Liver (tissue), 3 donors: ENCODE data around the gene NR1D2.

Experiments used
- GABPA ChIP-seq, 2 donors: IDR thresholded peaks in 1 of 2; conservative IDR thresholded peaks in 1 of 2; 2 replicates each; pipeline ENCODE4 v1.6.1; 2016; ENCODE audit warnings: antibody characterized with exemption in 2 of 2, mild to moderate bottlenecking in 1 of 2, moderate library complexity in 1 of 2
- JUND ChIP-seq, 2 donors: IDR thresholded peaks; 2 replicates each; pipeline ENCODE4 v1.6.1; 2016; ENCODE audit warnings: antibody characterized with exemption in 2 of 2
- RAD21 ChIP-seq, 2 donors: IDR thresholded peaks; 2 replicates each; pipeline ENCODE4 v1.6.1; 2016; ENCODE audit warnings: antibody characterized with exemption in 2 of 2, mild to moderate bottlenecking in 2 of 2
- TAF1 ChIP-seq: conservative IDR thresholded peaks from 2 replicates; pipeline ENCODE4 v1.6.1; 2016; ENCODE audit warnings: antibody characterized with exemption, mild to moderate bottlenecking
- TF ChIP-seq, protein P1 (sequence below): IDR thresholded peaks from 2 replicates; pipeline ENCODE4 v1.6.1; 2016; ENCODE audit warnings: antibody characterized with exemption
- TF ChIP-seq, protein P2 (sequence below): IDR thresholded peaks from 2 replicates; pipeline ENCODE4 v1.6.1; 2016; ENCODE audit warnings: antibody characterized with exemption
- TF ChIP-seq, protein P3 (sequence below): fragments of 150-350 bp; IDR thresholded peaks from 2 replicates; pipeline ENCODE4 v1.5.1; 2017; ENCODE audit warnings: improper control_type of control experiment, low read depth, low read length; ENCODE audit not compliant: missing input control
- TF ChIP-seq, protein P4 (sequence below): IDR thresholded peaks from 2 replicates; pipeline ENCODE4 v1.6.1; 2016; ENCODE audit warnings: antibody characterized with exemption
- TF ChIP-seq, protein P5 (sequence below): IDR thresholded peaks from 2 replicates; pipeline ENCODE4 v1.6.1; 2016; ENCODE audit warnings: antibody characterized with exemption, mild to moderate bottlenecking
- donor health status: healthy.
- donor health status: healthy.

DNA sequence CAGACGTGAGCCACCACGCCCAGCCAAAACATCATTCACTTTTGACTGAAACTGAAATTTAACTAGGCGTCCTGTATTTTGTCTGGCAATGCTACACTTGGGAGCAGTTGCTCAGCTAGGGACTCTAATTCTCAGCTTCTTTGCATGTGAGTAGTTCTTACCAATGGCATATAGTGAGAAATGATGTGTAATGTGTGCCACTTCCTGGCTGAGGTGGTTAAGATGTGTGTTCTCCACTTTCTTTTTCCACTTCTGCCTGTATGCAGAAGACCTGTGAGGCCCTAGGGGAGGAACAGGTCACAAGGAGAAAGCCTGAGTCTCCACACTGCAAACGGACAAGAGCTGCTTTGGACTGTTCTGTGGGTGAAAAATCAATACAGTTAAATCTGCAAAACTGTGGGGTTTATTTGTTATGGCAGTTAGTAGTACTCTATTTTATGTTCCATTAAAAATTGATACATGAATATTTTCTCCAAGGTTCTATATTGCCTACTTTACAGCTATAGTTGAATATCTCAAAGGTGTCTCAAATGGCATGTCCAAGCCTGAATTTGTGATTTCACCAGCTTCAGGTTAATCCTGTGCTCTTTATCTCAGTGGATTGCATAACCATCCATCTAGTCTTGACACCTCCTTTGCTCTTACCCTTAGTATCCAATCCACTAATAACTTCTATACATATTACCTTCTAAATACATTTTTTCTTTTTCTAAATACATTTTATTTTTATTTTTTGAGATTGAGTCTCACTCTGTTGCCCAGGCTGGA lies 59.3 kb downstream of the NR1D2 start:
- TF ChIP-seq, protein P1, sequence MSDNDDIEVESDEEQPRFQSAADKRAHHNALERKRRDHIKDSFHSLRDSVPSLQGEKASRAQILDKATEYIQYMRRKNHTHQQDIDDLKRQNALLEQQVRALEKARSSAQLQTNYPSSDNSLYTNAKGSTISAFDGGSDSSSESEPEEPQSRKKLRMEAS: no peak
- TF ChIP-seq, protein P2, sequence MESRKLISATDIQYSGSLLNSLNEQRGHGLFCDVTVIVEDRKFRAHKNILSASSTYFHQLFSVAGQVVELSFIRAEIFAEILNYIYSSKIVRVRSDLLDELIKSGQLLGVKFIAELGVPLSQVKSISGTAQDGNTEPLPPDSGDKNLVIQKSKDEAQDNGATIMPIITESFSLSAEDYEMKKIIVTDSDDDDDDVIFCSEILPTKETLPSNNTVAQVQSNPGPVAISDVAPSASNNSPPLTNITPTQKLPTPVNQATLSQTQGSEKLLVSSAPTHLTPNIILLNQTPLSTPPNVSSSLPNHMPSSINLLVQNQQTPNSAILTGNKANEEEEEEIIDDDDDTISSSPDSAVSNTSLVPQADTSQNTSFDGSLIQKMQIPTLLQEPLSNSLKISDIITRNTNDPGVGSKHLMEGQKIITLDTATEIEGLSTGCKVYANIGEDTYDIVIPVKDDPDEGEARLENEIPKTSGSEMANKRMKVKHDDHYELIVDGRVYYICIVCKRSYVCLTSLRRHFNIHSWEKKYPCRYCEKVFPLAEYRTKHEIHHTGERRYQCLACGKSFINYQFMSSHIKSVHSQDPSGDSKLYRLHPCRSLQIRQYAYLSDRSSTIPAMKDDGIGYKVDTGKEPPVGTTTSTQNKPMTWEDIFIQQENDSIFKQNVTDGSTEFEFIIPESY: no peak
- TF ChIP-seq, protein P3, sequence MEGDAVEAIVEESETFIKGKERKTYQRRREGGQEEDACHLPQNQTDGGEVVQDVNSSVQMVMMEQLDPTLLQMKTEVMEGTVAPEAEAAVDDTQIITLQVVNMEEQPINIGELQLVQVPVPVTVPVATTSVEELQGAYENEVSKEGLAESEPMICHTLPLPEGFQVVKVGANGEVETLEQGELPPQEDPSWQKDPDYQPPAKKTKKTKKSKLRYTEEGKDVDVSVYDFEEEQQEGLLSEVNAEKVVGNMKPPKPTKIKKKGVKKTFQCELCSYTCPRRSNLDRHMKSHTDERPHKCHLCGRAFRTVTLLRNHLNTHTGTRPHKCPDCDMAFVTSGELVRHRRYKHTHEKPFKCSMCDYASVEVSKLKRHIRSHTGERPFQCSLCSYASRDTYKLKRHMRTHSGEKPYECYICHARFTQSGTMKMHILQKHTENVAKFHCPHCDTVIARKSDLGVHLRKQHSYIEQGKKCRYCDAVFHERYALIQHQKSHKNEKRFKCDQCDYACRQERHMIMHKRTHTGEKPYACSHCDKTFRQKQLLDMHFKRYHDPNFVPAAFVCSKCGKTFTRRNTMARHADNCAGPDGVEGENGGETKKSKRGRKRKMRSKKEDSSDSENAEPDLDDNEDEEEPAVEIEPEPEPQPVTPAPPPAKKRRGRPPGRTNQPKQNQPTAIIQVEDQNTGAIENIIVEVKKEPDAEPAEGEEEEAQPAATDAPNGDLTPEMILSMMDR: no peak
- TF ChIP-seq TAF1: no peak
- no peak for TF ChIP-seq GABPA (IDR thresholded peaks at IDR 0.05 in 1 of 2, conservative IDR thresholded peaks at IDR 0.05 in 1 of 2)
- TF ChIP-seq, protein P4, sequence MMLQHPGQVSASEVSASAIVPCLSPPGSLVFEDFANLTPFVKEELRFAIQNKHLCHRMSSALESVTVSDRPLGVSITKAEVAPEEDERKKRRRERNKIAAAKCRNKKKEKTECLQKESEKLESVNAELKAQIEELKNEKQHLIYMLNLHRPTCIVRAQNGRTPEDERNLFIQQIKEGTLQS: no peak
- TF ChIP-seq JUND (IDR thresholded peaks at IDR 0.05): no peak
- TF ChIP-seq RAD21 (IDR thresholded peaks at IDR 0.05): no peak
- TF ChIP-seq, protein P5, sequence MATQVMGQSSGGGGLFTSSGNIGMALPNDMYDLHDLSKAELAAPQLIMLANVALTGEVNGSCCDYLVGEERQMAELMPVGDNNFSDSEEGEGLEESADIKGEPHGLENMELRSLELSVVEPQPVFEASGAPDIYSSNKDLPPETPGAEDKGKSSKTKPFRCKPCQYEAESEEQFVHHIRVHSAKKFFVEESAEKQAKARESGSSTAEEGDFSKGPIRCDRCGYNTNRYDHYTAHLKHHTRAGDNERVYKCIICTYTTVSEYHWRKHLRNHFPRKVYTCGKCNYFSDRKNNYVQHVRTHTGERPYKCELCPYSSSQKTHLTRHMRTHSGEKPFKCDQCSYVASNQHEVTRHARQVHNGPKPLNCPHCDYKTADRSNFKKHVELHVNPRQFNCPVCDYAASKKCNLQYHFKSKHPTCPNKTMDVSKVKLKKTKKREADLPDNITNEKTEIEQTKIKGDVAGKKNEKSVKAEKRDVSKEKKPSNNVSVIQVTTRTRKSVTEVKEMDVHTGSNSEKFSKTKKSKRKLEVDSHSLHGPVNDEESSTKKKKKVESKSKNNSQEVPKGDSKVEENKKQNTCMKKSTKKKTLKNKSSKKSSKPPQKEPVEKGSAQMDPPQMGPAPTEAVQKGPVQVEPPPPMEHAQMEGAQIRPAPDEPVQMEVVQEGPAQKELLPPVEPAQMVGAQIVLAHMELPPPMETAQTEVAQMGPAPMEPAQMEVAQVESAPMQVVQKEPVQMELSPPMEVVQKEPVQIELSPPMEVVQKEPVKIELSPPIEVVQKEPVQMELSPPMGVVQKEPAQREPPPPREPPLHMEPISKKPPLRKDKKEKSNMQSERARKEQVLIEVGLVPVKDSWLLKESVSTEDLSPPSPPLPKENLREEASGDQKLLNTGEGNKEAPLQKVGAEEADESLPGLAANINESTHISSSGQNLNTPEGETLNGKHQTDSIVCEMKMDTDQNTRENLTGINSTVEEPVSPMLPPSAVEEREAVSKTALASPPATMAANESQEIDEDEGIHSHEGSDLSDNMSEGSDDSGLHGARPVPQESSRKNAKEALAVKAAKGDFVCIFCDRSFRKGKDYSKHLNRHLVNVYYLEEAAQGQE: no peak
